Measurements from ENCODE around the gene C20orf144.

DNA sequence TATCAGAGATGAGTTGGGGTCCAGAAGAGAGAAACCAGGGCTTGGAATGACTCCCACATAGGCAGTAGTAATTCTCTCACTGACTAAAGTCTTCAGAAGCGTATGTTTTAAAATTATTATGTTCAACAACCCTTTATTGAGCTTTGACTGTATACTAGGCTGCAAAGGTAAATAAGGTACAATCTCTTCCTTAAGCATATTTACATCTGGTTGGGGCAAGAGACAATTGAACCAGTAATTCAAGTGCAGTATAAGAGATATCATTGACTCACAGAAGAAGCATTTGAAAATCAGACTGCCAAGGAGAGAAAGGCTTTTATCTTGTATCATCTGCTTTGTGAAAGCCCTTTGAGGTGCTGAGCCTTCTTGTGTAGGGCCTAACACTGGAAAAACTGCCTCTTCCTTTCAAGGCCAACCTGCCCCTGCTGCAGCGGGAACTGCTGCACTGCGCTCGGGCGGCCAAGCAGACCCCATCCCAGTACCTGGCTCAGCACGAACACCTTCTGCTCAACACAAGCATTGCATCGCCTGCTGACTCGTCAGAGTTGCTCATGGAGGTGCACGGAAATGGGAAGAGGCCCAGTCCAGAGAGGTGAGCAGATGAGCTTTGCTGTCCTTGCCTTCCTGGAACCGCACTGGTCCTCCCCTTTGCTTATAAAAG, 39.3 kb upstream of the C20orf144 start:
- no peak for TF ChIP-seq POLR2A (IDR thresholded peaks at IDR 0.05)
- TF ChIP-seq, protein P1, sequence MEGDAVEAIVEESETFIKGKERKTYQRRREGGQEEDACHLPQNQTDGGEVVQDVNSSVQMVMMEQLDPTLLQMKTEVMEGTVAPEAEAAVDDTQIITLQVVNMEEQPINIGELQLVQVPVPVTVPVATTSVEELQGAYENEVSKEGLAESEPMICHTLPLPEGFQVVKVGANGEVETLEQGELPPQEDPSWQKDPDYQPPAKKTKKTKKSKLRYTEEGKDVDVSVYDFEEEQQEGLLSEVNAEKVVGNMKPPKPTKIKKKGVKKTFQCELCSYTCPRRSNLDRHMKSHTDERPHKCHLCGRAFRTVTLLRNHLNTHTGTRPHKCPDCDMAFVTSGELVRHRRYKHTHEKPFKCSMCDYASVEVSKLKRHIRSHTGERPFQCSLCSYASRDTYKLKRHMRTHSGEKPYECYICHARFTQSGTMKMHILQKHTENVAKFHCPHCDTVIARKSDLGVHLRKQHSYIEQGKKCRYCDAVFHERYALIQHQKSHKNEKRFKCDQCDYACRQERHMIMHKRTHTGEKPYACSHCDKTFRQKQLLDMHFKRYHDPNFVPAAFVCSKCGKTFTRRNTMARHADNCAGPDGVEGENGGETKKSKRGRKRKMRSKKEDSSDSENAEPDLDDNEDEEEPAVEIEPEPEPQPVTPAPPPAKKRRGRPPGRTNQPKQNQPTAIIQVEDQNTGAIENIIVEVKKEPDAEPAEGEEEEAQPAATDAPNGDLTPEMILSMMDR (IDR thresholded peaks at IDR 0.05) = no peak

Data from uterus (tissue), 2 donors.